Upper lobe of left lung (tissue), 6 donors: ENCODE measurements around the gene SAMD15. TPM values are rescaled to one million over a fixed set of nuclear protein-coding genes. Genes with fewer than 3 reads are reported as not detected.

Experiments
- ATAC-seq, 2 donors: fragments of 200-7000 bp; cut with Tn5 transposase; one replicate each; pipeline ENCODE4 v1.9.1; 2022; ENCODE audit warnings: mild to moderate bottlenecking in 2 of 2, moderate library complexity in 2 of 2; ENCODE audit not compliant: low FRiP score in 2 of 2
- DNase-seq, 2 donors: peaks; one replicate each; pipeline ENCODE4 v3.0.0-alpha.2; 2019 to 2020
- H3K27ac ChIP-seq, 4 donors: fragments of 200-600 bp; sonication (generic); one replicate each; pipeline ENCODE4 v1.5.1; 2016 to 2019
- H3K27me3 ChIP-seq, 4 donors: fragments of 200-600 bp; sonication (generic); one replicate each; pipeline ENCODE4 v1.5.1; 2017 to 2019
- H3K36me3 ChIP-seq, 4 donors: fragments of 200-600 bp; sonication (generic); one replicate each; pipeline ENCODE4 v1.5.1; 2016 to 2019
- H3K4me1 ChIP-seq, 4 donors: fragments of 200-600 bp; sonication (generic); one replicate each; pipeline ENCODE4 v1.5.1; 2018 to 2019
- H3K4me3 ChIP-seq, 4 donors: fragments of 200-600 bp; sonication (generic); one replicate each; pipeline ENCODE4 v1.5.1; 2017 to 2019; ENCODE audit warnings: mild to moderate bottlenecking in 2 of 4, moderate library complexity in 1 of 4
- H3K9me3 ChIP-seq, 4 donors: fragments of 200-600 bp; sonication (generic); one replicate each; pipeline ENCODE4 v1.5.1; 2018 to 2019
- CTCF ChIP-seq, 6 experiments: fragments of 450-650 bp in 4 of 6; fragments of 200-600 bp in 2 of 6; sonication (generic) in 2 of 6; IDR thresholded peaks; one replicate each; pipeline ENCODE4 v1.5.1; 2016 to 2019; ENCODE audit warnings: antibody characterized with exemption in 6 of 6
- EP300 ChIP-seq, 4 donors: sonication (generic); formaldehyde crosslinking; IDR thresholded peaks; one replicate each; pipeline ENCODE4 v1.5.1; 2017; ENCODE audit warnings: antibody characterized with exemption in 4 of 4, control low read depth in 2 of 4
- POLR2A ChIP-seq, 4 donors: fragments of 450-650 bp; IDR thresholded peaks; one replicate each; pipeline ENCODE4 v1.5.1; 2016 to 2017; ENCODE audit warnings: antibody characterized with exemption in 4 of 4, mild to moderate bottlenecking in 2 of 4
- POLR2AphosphoS5 ChIP-seq, 2 donors: sonication (generic); formaldehyde crosslinking; IDR thresholded peaks; one replicate each; pipeline ENCODE4 v1.5.1; 2017; ENCODE audit warnings: antibody characterized with exemption in 2 of 2
- WGBS, 2 donors: methylation state at CpG; one replicate each; pipeline ENCODE4 v1.1.5; 2017 to 2018; 5-methylcytosine and 5-hydroxymethylcytosine counted together
- total RNA-seq, 6 donors: library from RNA; depleted of rRNA in 4 of 6; stranded (reverse); fragments of >200 nt in 4 of 6; gene quantifications; one replicate each; pipeline versions ENCODE4 v1.1.0 to v1.2.1, GENCODE V29; 2016 to 2021
- donor health status: DM: no; HTN: no; CAD: no; lungs with moderate emphysema.
- donor health status: DM: no; HTN: yes; CAD: no; lungs with severe emphysema.

Gene SAMD15
- total RNA-seq, 6 donors from 2014 or later: 0.67 to 8.8 (median 1.5) TPM

GRCh38 chr14:77338302-77338701 is 38.9 kb upstream of the SAMD15 start:
- TF ChIP-seq POLR2AphosphoS5 (IDR thresholded peaks at IDR 0.05): no peak
- TF ChIP-seq POLR2A (IDR thresholded peaks at IDR 0.05): no peak
- TF ChIP-seq CTCF (IDR thresholded peaks at IDR 0.05): no peak
- TF ChIP-seq EP300 (IDR thresholded peaks at IDR 0.05): no peak
- no peaks in the 10 kb centered on the region for H3K27me3 ChIP-seq
- ATAC-seq (no peak), DNase-seq (no peak)
- no peaks in the 10 kb centered on the region for H3K4me1 ChIP-seq
- 88 to 96% methylated on average over 2 of the region's 2 CpGs for WGBS, 2 donors
- no peak overlapping the region for H3K4me3 ChIP-seq
- H3K36me3 ChIP-seq: peaks cover 13 to 47% (median 23%) of the 10 kb centered on the region in 4 donors
- H3K9me3 ChIP-seq: no peaks in the 10 kb centered on the region
- no peak overlapping the region for H3K27ac ChIP-seq

- DNase-seq: no peak
- no peak for ATAC-seq
- H3K4me3 ChIP-seq: no peak overlapping the region
- TF ChIP-seq POLR2A (IDR thresholded peaks at IDR 0.05) (no peak), CTCF (IDR thresholded peaks at IDR 0.05) (no peak), EP300 (IDR thresholded peaks at IDR 0.05) (no peak), POLR2AphosphoS5 (IDR thresholded peaks at IDR 0.05) (no peak)
- WGBS, 2 donors: 96 to 100% methylated on average over 1 of the region's 1 CpG
- H3K36me3 ChIP-seq: peaks cover 12 to 52% (median 23%) of the 10 kb centered on the region in 4 donors
- H3K27me3 ChIP-seq: no peaks in the 10 kb centered on the region
- no peak overlapping the region for H3K27ac ChIP-seq
- no peaks in the 10 kb centered on the region for H3K9me3 ChIP-seq
- no peaks in the 10 kb centered on the region for H3K4me1 ChIP-seq
Measured at GRCh38 chr14:77339407-77339806, 37.8 kb upstream of the SAMD15 start.

- no peak for ATAC-seq
- 89 to 93% methylated on average over 4 of the region's 4 CpGs for WGBS, 2 donors
- no peak for TF ChIP-seq EP300 (IDR thresholded peaks at IDR 0.05)
- no peak for TF ChIP-seq POLR2AphosphoS5 (IDR thresholded peaks at IDR 0.05)
- TF ChIP-seq CTCF (IDR thresholded peaks at IDR 0.05): no peak
- no peak for TF ChIP-seq POLR2A (IDR thresholded peaks at IDR 0.05)
- no peaks in the 10 kb centered on the region for H3K27me3 ChIP-seq
- DNase-seq: no peak
- H3K4me3 ChIP-seq: no peak overlapping the region
- H3K9me3 ChIP-seq: no peaks in the 10 kb centered on the region
- H3K36me3 ChIP-seq: peaks cover 10 to 52% (median 23%) of the 10 kb centered on the region in 4 donors
- no peaks in the 10 kb centered on the region for H3K4me1 ChIP-seq
- no peak overlapping the region for H3K27ac ChIP-seq
Measured at GRCh38 chr14:77340389-77340788, 36.8 kb upstream of the SAMD15 start.

- ATAC-seq: no peak
- H3K4me3 ChIP-seq: no peak overlapping the region
- 91 to 92% methylated on average over 10 of the region's 10 CpGs for WGBS, 2 donors
Measured at GRCh38 chr14:77342726-77343397, 34.3 kb upstream of the SAMD15 start.

More at GRCh38 chr14:77342726-77343397, 34.3 kb upstream of the SAMD15 start:
- Histone ChIP-seq H3K27ac (no peak overlapping the region), H3K4me1 (no peaks in the 10 kb centered on the region), H3K27me3 (no peaks in the 10 kb centered on the region), H3K36me3 (peaks cover 10 to 55% (median 23%) of the 10 kb centered on the region in 4 donors), H3K9me3 (no peaks in the 10 kb centered on the region)
- no peak for TF ChIP-seq CTCF (IDR thresholded peaks at IDR 0.05)
- no peak for TF ChIP-seq POLR2AphosphoS5 (IDR thresholded peaks at IDR 0.05)
- no peak for TF ChIP-seq EP300 (IDR thresholded peaks at IDR 0.05)
- DNase-seq: no peak
